ENCODE results near the gene ALDH1L2. TPM values are rescaled to one million over a fixed set of nuclear protein-coding genes. Genes with fewer than 3 reads are reported as not detected.

Gene ALDH1L2
- total and polyA plus RNA-seq, 5 donors from 2014 or later, result not detected

DNA sequence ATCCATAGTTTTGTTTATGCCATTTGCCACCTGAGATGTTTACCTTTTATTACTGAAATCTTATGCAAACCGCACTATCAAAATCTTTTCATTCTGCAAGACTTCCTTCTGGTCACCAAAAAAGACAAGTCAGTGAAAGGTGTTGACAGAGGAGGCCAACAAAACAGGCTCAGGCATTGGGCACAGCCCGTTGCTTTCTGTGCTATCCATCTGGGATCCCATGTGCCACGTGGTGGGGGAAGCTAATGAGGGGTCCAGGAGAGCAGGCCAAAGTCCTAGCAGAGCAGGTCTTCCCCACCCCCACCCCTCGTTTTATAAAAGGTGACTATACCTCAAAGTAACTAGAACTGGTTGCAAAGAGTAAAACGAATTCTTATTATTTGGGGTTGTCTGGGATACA is 1.2 kb downstream of the ALDH1L2 start:
- Mint-ChIP-seq H3K27me3 (peaks cover 60% of the 10 kb centered on the region), H3K4me1 (peaks cover 0 to 13% (median 8%) of the 10 kb centered on the region in 4 donors), H3K9me3 (peaks cover 0 to 5% (median 2%) of the 10 kb centered on the region in 7 donors), H3K27ac (no peak overlapping the region), H3K4me3 (no peak overlapping the region), H3K36me3 (no peaks in the 10 kb centered on the region)
- no peaks in the 10 kb centered on the region for H3K9me3 ChIP-seq (ENCODE audit: control insufficient read depth in 2 of 2, low read length in 2 of 2)
- H3K27ac ChIP-seq (ENCODE audit: insufficient read depth, low read length, poor library complexity, severe bottlenecking), result no peak overlapping the region
- DNase-seq (no peak), ATAC-seq (ENCODE audit: low read depth in 2 of 2) (no peak)
- no peaks in the 10 kb centered on the region for H3K36me3 ChIP-seq (ENCODE audit: control insufficient read depth, insufficient read depth, low read length)
- H3K4me3 ChIP-seq (ENCODE audit: low read depth, low read length), result no peak overlapping the region
- peaks cover 6% of the 10 kb centered on the region for H3K4me1 ChIP-seq (ENCODE audit: control insufficient read depth, insufficient read depth, low read length, poor library complexity, severe bottlenecking)
- H3K27me3 ChIP-seq (ENCODE audit: control insufficient read depth, insufficient read depth, low read length), result peaks cover 27% of the 10 kb centered on the region

DNA sequence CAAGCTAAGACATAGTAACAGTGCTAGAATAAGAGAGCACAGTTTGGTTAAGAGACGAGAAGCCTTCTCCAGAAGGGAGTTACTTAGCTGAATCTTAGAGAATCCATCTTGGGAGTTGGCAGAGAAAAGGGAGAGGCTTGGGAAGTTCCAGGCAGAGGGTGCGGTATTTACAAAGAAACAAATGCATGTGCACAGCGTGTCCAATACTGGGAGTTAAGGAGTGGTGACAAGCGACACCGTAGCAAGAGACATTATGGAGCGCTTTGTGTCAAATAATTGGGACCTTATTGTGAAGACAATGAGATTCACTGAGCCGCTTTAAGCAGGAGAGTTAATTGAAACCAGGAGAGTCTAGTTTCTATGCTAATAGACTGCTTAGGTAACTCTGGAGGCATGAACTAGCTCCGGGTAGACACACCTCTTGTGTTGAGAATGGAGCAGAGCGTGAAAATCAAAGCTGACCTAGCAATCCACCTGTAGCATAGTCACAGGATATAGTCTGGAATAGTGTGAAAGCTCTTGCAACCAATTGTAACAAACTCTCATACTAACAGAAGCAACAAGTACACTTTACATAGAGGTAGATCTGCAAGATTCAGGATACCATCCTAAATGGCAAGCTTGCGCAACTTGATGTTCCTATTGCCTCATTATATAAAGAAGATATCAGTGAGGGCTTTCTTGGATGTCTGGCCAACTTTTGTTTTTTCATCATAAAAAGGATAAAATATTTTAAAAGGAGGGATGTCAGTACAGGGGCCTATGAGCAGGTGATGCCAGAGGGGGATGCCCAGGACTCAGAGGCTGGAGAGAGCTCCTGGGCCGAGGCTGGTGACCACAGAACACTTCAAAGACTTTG is 5.3 kb downstream of the ALDH1L2 start:
- peaks cover 0 to 7% (median 4%) of the 10 kb centered on the region in 4 donors for H3K4me1 Mint-ChIP-seq
- no peaks in the 10 kb centered on the region for H3K9me3 ChIP-seq (ENCODE audit: control insufficient read depth in 2 of 2, low read length in 2 of 2)
- peaks cover 26% of the 10 kb centered on the region for H3K27me3 ChIP-seq (ENCODE audit: control insufficient read depth, insufficient read depth, low read length)
- H3K4me1 ChIP-seq (ENCODE audit: control insufficient read depth, insufficient read depth, low read length, poor library complexity, severe bottlenecking), result peaks cover 2% of the 10 kb centered on the region
- no peaks in the 10 kb centered on the region for H3K36me3 ChIP-seq (ENCODE audit: control insufficient read depth, insufficient read depth, low read length)
- H3K9me3 Mint-ChIP-seq, result peaks cover 0 to 2% (median 0%) of the 10 kb centered on the region in 7 donors
- no peak overlapping the region for H3K27ac ChIP-seq (ENCODE audit: insufficient read depth, low read length, poor library complexity, severe bottlenecking)
- H3K4me3 ChIP-seq (ENCODE audit: low read depth, low read length), result no peak overlapping the region
- H3K27ac Mint-ChIP-seq, result no peak overlapping the region
- no peak overlapping the region for H3K4me3 Mint-ChIP-seq
- H3K36me3 Mint-ChIP-seq, result no peaks in the 10 kb centered on the region
- H3K27me3 Mint-ChIP-seq, result peaks cover 50% of the 10 kb centered on the region
- no peak for ATAC-seq (ENCODE audit: low read depth in 2 of 2)
- no peak for DNase-seq

DNA sequence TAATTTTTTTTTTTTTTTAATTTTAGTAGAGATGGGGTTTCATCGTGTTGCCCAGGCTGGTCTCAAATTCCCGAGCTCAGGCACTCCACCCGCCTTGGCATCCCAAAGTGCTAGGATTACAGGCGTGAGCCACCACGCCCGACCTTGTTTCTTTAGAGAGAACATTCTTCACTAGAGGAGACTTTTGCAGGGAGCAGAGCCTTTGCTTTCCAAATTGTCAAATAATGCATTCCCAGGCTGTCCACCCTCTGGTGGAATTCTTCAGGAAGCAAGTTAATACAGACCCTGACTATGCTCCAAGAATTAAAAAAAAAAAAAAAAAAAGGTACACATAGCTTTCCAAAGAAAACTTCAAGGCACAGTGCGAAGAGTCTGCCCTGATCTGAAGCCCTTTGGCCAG is 6.8 kb downstream of the ALDH1L2 start:
- ATAC-seq (ENCODE audit: low read depth in 2 of 2), result no peak
- Mint-ChIP-seq H3K27me3 (peaks cover 35% of the 10 kb centered on the region), H3K4me1 (no peaks in the 10 kb centered on the region), H3K9me3 (peaks cover 0 to under 1% (median 0%) of the 10 kb centered on the region in 7 donors), H3K27ac (no peak overlapping the region), H3K4me3 (no peak overlapping the region), H3K36me3 (no peaks in the 10 kb centered on the region)
- Histone ChIP-seq H3K4me3 (ENCODE audit: low read depth, low read length) (no peak overlapping the region), H3K9me3 (ENCODE audit: control insufficient read depth in 2 of 2, low read length in 2 of 2) (no peaks in the 10 kb centered on the region), H3K36me3 (ENCODE audit: control insufficient read depth, insufficient read depth, low read length) (no peaks in the 10 kb centered on the region), H3K27ac (ENCODE audit: insufficient read depth, low read length, poor library complexity, severe bottlenecking) (no peak overlapping the region), H3K27me3 (ENCODE audit: control insufficient read depth, insufficient read depth, low read length) (peaks cover 18% of the 10 kb centered on the region), H3K4me1 (ENCODE audit: control insufficient read depth, insufficient read depth, low read length, poor library complexity, severe bottlenecking) (no peaks in the 10 kb centered on the region)
- DNase-seq, result no peak

DNA sequence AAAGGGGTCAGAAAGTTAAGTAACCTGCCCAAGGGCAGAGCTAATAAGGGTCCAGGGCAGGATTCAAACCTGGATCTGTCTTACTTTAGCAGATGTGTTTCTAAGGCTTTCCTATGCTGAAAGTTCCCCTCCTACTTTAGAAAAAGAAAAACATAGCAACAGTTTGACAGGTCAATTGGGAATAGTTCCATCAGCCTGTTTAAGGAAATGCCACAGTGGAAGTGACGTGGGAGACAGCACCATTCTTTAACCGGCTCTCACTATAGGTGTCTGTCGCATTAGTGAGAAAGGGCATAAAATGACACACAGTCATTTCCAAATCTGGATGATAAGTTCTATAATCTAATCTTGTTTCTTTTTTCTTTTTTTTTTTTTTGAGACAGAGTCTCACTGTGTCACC is 7.3 kb downstream of the ALDH1L2 start:
- Mint-ChIP-seq H3K27me3 (peaks cover 30% of the 10 kb centered on the region), H3K9me3 (peaks cover 0 to 2% (median 0%) of the 10 kb centered on the region in 7 donors), H3K4me1 (no peaks in the 10 kb centered on the region), H3K4me3 (no peak overlapping the region), H3K36me3 (no peaks in the 10 kb centered on the region), H3K27ac (no peak overlapping the region)
- no peak for ATAC-seq (ENCODE audit: low read depth in 2 of 2)
- no peak overlapping the region for H3K27ac ChIP-seq (ENCODE audit: insufficient read depth, low read length, poor library complexity, severe bottlenecking)
- H3K4me1 ChIP-seq (ENCODE audit: control insufficient read depth, insufficient read depth, low read length, poor library complexity, severe bottlenecking), result no peaks in the 10 kb centered on the region
- no peaks in the 10 kb centered on the region for H3K36me3 ChIP-seq (ENCODE audit: control insufficient read depth, insufficient read depth, low read length)
- H3K4me3 ChIP-seq (ENCODE audit: low read depth, low read length), result no peak overlapping the region
- no peaks in the 10 kb centered on the region for H3K9me3 ChIP-seq (ENCODE audit: control insufficient read depth in 2 of 2, low read length in 2 of 2)
- DNase-seq, result no peak
- H3K27me3 ChIP-seq (ENCODE audit: control insufficient read depth, insufficient read depth, low read length), result peaks cover 15% of the 10 kb centered on the region

DNA sequence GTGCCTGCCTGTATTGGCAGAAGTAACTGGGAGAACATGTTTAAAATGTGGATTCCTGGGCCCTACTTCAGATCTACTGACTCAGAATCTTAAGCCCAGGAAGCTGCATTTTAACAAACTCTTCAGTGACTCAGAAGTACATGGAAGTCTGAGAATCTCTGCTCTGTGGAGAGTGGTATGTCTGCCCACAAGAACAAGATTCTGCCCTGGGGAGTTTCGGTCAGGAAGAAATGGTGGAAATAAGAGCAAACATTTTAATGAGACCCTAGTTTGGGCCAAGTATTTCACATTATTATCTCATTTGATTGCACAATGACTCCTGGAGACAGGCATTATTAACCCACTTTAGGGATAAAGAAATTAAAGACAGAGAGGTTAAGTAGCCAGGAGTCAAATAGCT is 8.2 kb downstream of the ALDH1L2 start:
- ATAC-seq (ENCODE audit: low read depth in 2 of 2) (no peak), DNase-seq (no peak)
- Histone ChIP-seq H3K27ac (ENCODE audit: insufficient read depth, low read length, poor library complexity, severe bottlenecking) (no peak overlapping the region), H3K4me3 (ENCODE audit: low read depth, low read length) (no peak overlapping the region), H3K4me1 (ENCODE audit: control insufficient read depth, insufficient read depth, low read length, poor library complexity, severe bottlenecking) (no peaks in the 10 kb centered on the region), H3K9me3 (ENCODE audit: control insufficient read depth in 2 of 2, low read length in 2 of 2) (no peaks in the 10 kb centered on the region), H3K36me3 (ENCODE audit: control insufficient read depth, insufficient read depth, low read length) (no peaks in the 10 kb centered on the region), H3K27me3 (ENCODE audit: control insufficient read depth, insufficient read depth, low read length) (peaks cover 11% of the 10 kb centered on the region)
- Mint-ChIP-seq H3K27ac (no peak overlapping the region), H3K27me3 (peaks cover 22% of the 10 kb centered on the region), H3K9me3 (peaks cover 0 to 2% (median 0%) of the 10 kb centered on the region in 7 donors), H3K4me3 (no peak overlapping the region), H3K4me1 (no peaks in the 10 kb centered on the region), H3K36me3 (no peaks in the 10 kb centered on the region)

DNA sequence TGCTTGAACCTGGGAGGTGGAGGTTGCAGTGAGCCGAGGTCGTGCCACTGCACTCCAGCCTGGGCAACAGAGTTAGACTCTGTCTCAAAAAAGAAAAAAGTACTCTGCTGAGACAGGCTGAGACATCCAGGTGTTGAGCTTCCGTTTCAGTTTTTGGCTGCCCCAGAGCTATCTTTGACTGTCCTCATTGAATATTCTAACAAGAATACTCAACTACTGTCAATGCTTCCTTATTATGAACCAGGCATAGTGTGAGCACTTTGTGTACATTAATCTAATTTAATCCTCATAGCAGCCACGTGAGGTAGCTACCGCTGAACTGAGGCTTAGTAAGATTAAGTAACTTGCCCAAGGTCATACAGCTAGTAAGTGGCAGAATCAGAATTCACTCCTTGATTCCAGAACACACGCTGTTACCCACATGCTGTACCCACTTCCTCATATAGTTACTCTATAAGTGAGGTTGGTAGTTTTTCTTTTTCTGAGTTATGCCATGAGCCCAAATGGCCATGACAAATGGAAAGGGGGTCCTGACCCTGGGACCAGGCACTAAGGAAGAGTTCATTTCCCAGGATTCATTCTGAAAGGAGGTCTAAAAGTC is 11.3 kb downstream of the ALDH1L2 start:
- no peak overlapping the region for H3K4me3 ChIP-seq (ENCODE audit: low read depth, low read length)
- no peaks in the 10 kb centered on the region for H3K4me1 Mint-ChIP-seq
- H3K36me3 Mint-ChIP-seq, result no peaks in the 10 kb centered on the region
- no peak overlapping the region for H3K4me3 Mint-ChIP-seq
- no peak for DNase-seq
- H3K4me1 ChIP-seq (ENCODE audit: control insufficient read depth, insufficient read depth, low read length, poor library complexity, severe bottlenecking), result no peaks in the 10 kb centered on the region
- H3K27me3 Mint-ChIP-seq, result peaks cover 23% of the 10 kb centered on the region
- no peaks in the 10 kb centered on the region for H3K27me3 ChIP-seq (ENCODE audit: control insufficient read depth, insufficient read depth, low read length)
- ATAC-seq (ENCODE audit: low read depth in 2 of 2), result no peak
- no peak overlapping the region for H3K27ac ChIP-seq (ENCODE audit: insufficient read depth, low read length, poor library complexity, severe bottlenecking)
- H3K9me3 Mint-ChIP-seq, result peaks cover 0 to 2% (median 0%) of the 10 kb centered on the region in 7 donors
- no peak overlapping the region for H3K27ac Mint-ChIP-seq
- H3K9me3 ChIP-seq (ENCODE audit: control insufficient read depth in 2 of 2, low read length in 2 of 2), result no peaks in the 10 kb centered on the region
- no peaks in the 10 kb centered on the region for H3K36me3 ChIP-seq (ENCODE audit: control insufficient read depth, insufficient read depth, low read length)

DNA sequence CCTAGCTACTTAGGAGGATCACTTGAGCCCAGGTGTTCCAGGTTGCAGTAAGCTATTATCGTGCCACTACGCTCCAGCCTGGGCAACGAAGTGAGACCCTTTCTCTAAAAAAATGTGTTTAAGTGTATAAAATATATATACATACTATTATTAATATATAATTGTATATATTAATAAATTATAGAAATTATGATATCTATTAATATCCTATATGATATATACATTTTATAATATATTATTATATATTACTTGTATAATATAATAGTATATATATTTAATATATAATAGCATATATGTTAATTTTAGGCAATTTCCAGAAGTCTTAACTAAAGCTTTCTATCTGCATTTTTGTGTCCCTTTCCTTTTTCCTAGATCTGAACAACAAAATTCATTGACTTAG is 12.3 kb downstream of the ALDH1L2 start:
- H3K36me3 Mint-ChIP-seq, result no peaks in the 10 kb centered on the region
- peaks cover 0 to 2% (median 0%) of the 10 kb centered on the region in 7 donors for H3K9me3 Mint-ChIP-seq
- DNase-seq (no peak), ATAC-seq (ENCODE audit: low read depth in 2 of 2) (no peak)
- H3K27me3 ChIP-seq (ENCODE audit: control insufficient read depth, insufficient read depth, low read length), result peaks cover 4% of the 10 kb centered on the region
- no peak overlapping the region for H3K4me3 ChIP-seq (ENCODE audit: low read depth, low read length)
- H3K36me3 ChIP-seq (ENCODE audit: control insufficient read depth, insufficient read depth, low read length), result no peaks in the 10 kb centered on the region
- H3K9me3 ChIP-seq (ENCODE audit: control insufficient read depth in 2 of 2, low read length in 2 of 2), result no peaks in the 10 kb centered on the region
- peaks cover 31% of the 10 kb centered on the region for H3K27me3 Mint-ChIP-seq
- no peak overlapping the region for H3K27ac ChIP-seq (ENCODE audit: insufficient read depth, low read length, poor library complexity, severe bottlenecking)
- H3K27ac Mint-ChIP-seq, result no peak overlapping the region
- no peak overlapping the region for H3K4me3 Mint-ChIP-seq
- no peaks in the 10 kb centered on the region for H3K4me1 ChIP-seq (ENCODE audit: control insufficient read depth, insufficient read depth, low read length, poor library complexity, severe bottlenecking)
- no peaks in the 10 kb centered on the region for H3K4me1 Mint-ChIP-seq
